Glutamatergic neuron (in vitro differentiated cells): ENCODE data around the gene PITPNM1. TPM values are rescaled to one million over a fixed set of nuclear protein-coding genes. Genes with fewer than 3 reads are reported as not detected.

Experiments used
- DNase-seq: peaks from one replicate; pipeline ENCODE4 v3.0.0; 2022
- H3K27ac Mint-ChIP-seq: one replicate; pipeline ENCODE4 v1.8.0; 2020; ENCODE audit warnings: mild to moderate bottlenecking, mixed read lengths, inconsistent platforms; ENCODE audit not compliant: unreplicated experiment
- H3K27me3 Mint-ChIP-seq: one replicate; pipeline ENCODE4 v1.8.0; 2020; ENCODE audit warnings: mild to moderate bottlenecking, moderate library complexity, mixed read lengths, inconsistent platforms; ENCODE audit not compliant: unreplicated experiment
- H3K36me3 Mint-ChIP-seq: one replicate; pipeline ENCODE4 v1.8.0; 2020; ENCODE audit warnings: mild to moderate bottlenecking, mixed read lengths, inconsistent platforms; ENCODE audit not compliant: unreplicated experiment
- H3K4me1 Mint-ChIP-seq: one replicate; pipeline ENCODE4 v1.8.0; 2020; ENCODE audit warnings: mild to moderate bottlenecking, low read depth, mixed read lengths, inconsistent platforms; ENCODE audit not compliant: unreplicated experiment
- H3K4me3 Mint-ChIP-seq: one replicate; pipeline ENCODE4 v1.8.0; 2020; ENCODE audit warnings: mild to moderate bottlenecking, mixed read lengths, inconsistent platforms; ENCODE audit not compliant: unreplicated experiment
- H3K9me3 Mint-ChIP-seq: one replicate; pipeline ENCODE4 v1.8.0; 2020; ENCODE audit warnings: mild to moderate bottlenecking, moderate library complexity, mixed read lengths, inconsistent platforms; ENCODE audit not compliant: unreplicated experiment
- CTCF ChIP-seq: fragments of 200-600 bp; sonication (generic); IDR thresholded peaks from one replicate; pipeline ENCODE4 v1.5.0; 2021; ENCODE audit not compliant: partially characterized antibody, unreplicated experiment
- microRNA-seq: library from miRNA; unstranded; fragments of <30 nt; microRNA quantifications from one replicate; pipeline ENCODE4, GENCODE V29; 2020; ENCODE audit not compliant: unreplicated experiment
- total RNA-seq: library from RNA; stranded (reverse); fragmentation: NEBNext Ultra II Directional; extraction: Animal tissue kit (Norgen Biotek cat#: 25700); gene quantifications from one replicate; pipeline ENCODE4 v1.2.1, GENCODE V29; 2021; ENCODE audit not compliant: unreplicated experiment

Gene PITPNM1
- total RNA-seq, 1 donor from 2014 or later, result 25.6 TPM

- H3K9me3 Mint-ChIP-seq, result peaks cover 2% of the 10 kb centered on the region
- no peak for DNase-seq
- peaks cover 16% of the 10 kb centered on the region for H3K27me3 Mint-ChIP-seq
- peak overlapping the region; percentile 28 for H3K27ac Mint-ChIP-seq
- peak overlapping the region; percentile 87 for H3K4me3 Mint-ChIP-seq
- H3K4me1 Mint-ChIP-seq, result peaks cover 2% of the 10 kb centered on the region
- TF ChIP-seq CTCF, result no peak
- H3K36me3 Mint-ChIP-seq, result no peaks in the 10 kb centered on the region
Observed at GRCh38 chr11:67442504-67443404, 62.4 kb downstream of the PITPNM1 start.

Small RNAs within 50 kb of the gene (microRNA-seq; reads per million reads assigned to microRNA genes)
- 0.69 reads per million for gene MIR6752

Other genes with a start within 250 kb of the PITPNM1 start
- gene GRK2, start 238.9 kb downstream of the PITPNM1 start, total RNA-seq, result 52.2 TPM
- 109 TPM for gene ANKRD13D, start 216.1 kb downstream of the PITPNM1 start, total RNA-seq
- 8.3 TPM for gene SSH3, start 201.8 kb downstream of the PITPNM1 start, total RNA-seq
- gene POLD4, start 151.8 kb downstream of the PITPNM1 start, total RNA-seq, result 15.4 TPM
- not detected for gene CLCF1, start 131.8 kb downstream of the PITPNM1 start, total RNA-seq
- gene RAD9A, start 113.4 kb downstream of the PITPNM1 start, total RNA-seq, result 12.1 TPM
- 163 TPM for gene PPP1CA, start 103.5 kb downstream of the PITPNM1 start, total RNA-seq
- not detected for gene TBC1D10C, start 101.3 kb downstream of the PITPNM1 start, total RNA-seq
- gene CARNS1, start 89.7 kb downstream of the PITPNM1 start, total RNA-seq, result 0.07 TPM
- gene RPS6KB2, start 76.9 kb downstream of the PITPNM1 start, total RNA-seq, result 69.0 TPM
- gene PTPRCAP, start 67.7 kb downstream of the PITPNM1 start, total RNA-seq, result 2.1 TPM
- 88.8 TPM for gene CORO1B, start 61.9 kb downstream of the PITPNM1 start, total RNA-seq
- not detected for gene GPR152, start 52.6 kb downstream of the PITPNM1 start, total RNA-seq
- not detected for gene CABP4, start 50.0 kb downstream of the PITPNM1 start, total RNA-seq
- gene TMEM134, start 36.1 kb downstream of the PITPNM1 start, total RNA-seq, result 41.9 TPM
- gene AIP, start 22.3 kb downstream of the PITPNM1 start, total RNA-seq, result 43.0 TPM
- gene CDK2AP2, start 2.8 kb upstream of the PITPNM1 start, total RNA-seq, result 21.9 TPM
- gene CABP2, start 18.1 kb upstream of the PITPNM1 start, total RNA-seq, result not detected
- gene GSTP1, start 78.4 kb upstream of the PITPNM1 start, total RNA-seq, result 712 TPM
- gene NDUFV1, start 101.6 kb upstream of the PITPNM1 start, total RNA-seq, result 216 TPM
- gene NUDT8, start 124.6 kb upstream of the PITPNM1 start, total RNA-seq, result 5.8 TPM
- gene TBX10, start 134.4 kb upstream of the PITPNM1 start, total RNA-seq, result not detected
- not detected for gene ACY3, start 145.4 kb upstream of the PITPNM1 start, total RNA-seq
- not detected for gene ALDH3B2, start 169.3 kb upstream of the PITPNM1 start, total RNA-seq